GM18861 (cell line): ENCODE measurements around the gene HNRNPR.
"Not testable (repeated sequence)": the region's sequence is repeated elsewhere in the genome, so short reads cannot be mapped to it uniquely, and the experiment has no call there.

Experiments used
- ATAC-seq: cut with Tn5 transposase; IDR thresholded peaks from one replicate; pipeline ENCODE4 v1.9.1; 2021; ENCODE audit not compliant: unreplicated experiment

The HNRNPR gene

DNA sequence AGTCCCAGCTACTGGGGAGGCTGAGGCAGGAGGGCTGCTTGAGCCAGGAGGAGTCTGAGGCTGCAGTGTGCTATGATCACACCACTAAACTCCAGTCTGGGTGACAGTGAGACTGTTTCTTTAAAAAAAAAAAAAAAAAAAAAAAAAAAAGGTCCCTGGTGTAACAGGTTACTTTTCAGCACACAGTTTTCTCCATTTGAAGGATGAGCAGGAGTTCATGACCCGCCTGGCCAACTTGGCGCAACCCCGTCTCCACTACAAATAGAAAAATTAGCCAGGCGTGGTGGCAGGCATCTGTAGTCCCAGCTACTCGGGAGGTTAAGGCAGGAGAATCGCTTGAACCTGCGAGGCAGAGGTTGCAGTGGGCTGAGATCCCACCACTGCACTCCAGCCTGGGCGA lies 12.4 kb downstream of the HNRNPR start:
- no peak for ATAC-seq

DNA sequence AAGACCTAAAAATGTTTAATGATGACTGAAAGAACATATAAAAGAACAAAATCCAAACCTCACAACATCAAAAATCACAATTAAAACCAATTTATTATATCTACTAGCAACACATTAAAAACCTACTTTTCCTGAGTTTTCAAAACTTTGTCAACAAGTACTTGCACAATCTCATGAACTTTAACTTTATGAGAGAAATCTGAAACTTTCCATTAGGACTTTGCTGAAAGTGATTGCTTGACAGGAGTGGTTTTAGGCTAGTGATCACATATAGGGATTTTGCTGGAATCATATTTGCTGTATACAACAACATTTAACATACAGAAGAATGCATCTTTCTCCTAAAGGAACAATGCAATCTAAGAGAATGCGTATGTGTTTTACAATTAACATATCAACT lies 13.2 kb downstream of the HNRNPR start:
- ATAC-seq, result no peak

DNA sequence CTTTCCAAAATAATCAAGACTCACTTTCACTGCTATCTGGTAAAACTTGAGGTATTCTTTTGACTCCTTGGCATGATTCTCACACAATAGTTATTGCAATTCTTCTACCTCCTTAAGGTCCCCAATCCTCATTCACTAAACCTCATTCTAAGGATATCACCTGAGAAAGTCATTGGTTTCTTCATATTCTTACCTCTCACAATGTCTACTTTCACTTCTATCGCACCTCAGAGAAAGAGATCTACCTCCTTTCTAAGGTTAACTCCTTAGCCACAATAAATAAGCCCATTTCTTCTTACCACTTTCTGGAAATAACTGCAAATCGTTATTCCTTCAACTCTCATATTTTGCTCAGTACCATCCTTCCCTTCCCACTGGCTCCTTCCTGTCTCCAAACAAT lies 18.7 kb downstream of the HNRNPR start:
- no peak for ATAC-seq

DNA sequence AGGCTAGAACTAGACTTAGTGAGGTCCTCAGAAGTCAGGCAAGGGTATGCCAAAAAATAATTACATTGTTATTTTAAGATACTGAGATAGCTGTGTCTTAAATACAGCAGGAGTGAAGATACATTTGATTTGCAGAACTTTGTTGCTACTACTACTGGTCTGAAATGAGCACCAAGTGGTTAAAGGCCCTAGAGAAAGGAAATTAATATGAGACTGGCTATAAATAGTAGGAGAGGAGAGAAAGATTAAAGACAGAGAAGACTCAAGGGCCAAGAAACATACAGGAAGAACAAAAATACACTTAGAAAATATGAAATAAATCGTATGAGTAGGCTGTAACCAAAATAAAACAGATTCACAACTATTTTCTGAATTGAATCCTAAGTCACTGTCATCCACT lies 21.3 kb downstream of the HNRNPR start:
- no peak for ATAC-seq

DNA sequence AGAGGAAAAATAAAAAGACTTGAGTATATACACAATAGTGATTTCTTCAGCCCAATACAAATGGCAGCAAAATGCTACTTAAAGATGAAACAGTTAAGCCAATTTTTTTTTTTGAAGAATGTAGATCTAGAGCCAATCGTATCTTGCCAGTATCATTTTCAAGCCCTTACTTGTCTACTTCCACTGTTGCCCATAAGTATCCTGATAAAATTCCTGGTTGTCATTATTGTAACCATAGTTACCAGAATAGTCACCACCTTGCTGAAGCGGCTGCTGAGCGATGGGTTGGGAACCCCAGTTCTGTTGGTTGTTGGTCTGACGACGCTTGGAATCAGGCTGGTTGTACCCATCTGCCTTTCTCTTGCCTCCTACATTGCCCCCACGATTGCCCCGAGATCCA lies 33.8 kb downstream of the HNRNPR start:
- ATAC-seq, result not testable (repeated sequence)

DNA sequence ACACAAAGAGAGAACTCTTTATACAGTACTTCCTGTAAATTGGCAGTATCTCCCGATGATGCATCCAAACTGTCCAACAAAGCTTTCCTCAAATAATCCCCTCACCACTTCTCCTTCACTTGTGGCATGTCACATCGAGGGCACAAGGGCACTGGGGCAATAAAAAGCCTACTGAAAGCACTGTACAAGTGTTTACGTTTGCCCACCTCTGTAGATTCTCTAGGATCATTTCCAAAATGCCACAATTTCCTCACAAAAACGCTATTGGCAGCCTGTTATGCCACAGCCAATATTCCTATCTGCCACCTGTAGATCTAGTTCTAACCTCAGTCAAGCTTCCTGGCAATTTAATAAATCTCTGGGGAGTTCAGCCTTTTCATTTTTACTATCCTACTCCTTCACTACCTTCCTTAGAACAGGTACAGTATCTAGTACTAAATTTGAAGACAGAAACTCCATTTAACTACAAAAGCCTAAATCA lies 39.9 kb downstream of the HNRNPR start:
- ATAC-seq, result no peak

DNA sequence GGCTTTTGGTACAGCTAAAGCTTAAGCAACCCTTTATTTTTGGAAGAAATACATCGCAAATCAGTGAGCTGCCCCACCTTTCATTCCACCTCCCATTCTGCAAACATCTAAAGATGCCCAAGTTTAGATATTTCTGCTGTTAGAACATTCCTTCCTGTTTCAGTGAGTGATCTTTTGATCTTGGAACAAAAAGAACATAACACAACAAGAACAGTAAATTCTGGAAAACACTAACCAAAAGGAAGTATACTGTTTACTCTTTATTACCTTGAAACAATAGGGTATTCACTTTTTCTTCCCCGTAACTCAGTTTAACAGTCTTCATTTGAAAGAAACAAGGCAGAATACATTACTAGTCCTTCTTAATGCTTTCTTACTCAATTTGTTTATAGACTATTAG lies 40.6 kb downstream of the HNRNPR start:
- no peak for ATAC-seq

DNA sequence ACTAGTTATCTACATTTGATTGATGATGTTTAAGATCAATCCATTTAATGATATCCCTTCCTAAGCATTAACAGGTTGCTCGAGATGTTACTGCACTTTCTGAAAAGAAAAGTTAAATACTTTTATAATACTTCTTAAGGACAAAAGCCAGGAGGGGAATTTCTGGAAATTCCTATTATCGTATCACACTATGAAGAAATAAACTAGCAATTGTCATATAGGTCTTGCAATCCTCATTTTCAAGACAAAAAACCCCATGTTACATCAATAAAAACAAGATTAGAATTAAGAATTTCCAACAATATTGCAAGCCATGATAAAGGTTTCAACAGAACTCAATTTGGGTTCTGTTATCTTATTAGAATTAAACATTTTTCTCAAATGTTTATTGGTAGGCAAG lies 47.2 kb downstream of the HNRNPR start:
- no peak for ATAC-seq

DNA sequence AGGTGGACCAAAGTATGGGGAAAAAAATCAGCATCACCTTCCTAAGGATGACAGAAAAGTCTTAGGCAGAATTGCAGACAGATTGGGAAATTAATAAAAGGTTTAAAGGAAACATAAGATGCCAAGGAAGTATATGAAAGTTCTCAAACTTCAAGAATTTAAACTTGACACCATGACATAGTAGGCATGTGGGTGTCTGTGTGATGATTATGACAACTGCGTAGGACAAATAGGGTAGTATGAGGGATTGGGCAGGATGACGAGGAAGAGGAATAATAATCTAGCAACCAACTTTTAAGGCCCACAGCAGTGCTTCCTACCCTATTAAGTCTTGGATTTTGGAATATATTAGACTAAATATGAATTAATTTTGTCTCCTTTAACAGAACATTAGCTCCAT lies 52.4 kb downstream of the HNRNPR start:
- no peak for ATAC-seq

DNA sequence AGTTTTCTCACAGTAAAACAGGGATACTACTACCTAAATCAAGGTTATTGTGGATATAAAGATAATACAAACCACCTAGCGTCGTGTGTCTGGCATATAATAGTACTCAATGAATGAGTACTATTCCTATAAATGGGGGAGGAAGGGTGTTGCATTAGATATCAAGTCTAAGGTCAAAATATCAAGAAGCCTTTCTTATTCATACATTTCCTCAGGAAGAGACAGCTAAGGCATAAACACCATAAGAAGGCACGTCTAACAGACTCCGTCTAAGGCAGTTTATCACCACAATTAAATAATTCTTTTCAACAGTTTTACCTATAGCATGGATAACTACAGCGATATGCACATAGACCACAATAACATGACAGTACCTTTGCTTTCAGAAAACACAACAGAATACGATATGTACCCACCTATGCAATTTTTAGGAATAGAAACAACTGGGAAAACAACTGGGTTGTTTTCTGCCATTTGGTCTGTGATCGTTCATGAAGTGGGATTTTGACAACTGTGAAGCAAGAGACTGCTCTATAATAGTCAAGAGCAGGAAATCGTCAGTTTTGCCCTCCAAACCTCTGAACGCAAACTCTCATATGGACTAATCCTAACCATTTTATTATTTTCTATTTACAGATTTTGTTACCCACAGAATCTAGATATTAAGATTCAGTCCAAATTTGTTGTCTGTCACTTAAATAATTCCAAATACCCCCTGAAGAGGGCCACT lies 53.1 kb downstream of the HNRNPR start:
- no peak for ATAC-seq

DNA sequence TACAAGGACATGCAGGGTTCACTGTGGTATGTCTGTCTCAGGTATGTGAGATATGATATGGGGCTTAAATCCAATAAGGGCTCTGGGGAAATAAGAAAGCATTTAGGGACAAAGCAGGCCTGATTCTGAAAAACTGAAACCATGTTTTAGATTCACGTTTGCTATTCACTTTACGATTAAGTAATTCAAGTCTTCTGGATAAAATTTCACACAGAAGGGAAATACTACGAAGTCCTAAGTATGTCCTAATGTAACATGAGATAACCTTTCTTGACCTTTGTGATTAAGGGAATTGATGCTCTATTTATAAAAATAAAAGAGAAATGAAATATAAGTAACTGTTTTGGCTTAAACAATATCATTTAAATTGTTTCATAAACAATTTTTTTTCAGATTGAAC lies 55.4 kb downstream of the HNRNPR start:
- ATAC-seq, result no peak

DNA sequence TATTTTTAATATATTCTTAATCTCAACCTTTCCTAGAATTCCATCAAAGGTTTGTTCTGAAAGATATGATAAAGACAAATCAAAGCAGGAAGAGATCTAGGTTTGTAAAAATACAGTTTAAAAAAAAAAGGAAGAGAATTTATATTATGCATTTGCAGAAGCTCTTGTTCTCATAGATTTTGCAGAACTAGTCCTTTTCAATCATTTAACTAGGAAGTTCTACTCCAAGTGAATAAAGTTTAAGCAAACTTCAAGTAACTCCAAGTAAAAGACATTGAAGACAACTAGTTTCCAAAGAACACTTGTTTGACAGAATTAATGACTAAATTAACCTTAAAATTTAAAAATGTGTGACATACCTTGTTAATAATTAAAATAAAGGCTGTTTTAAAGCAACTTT lies 55.9 kb downstream of the HNRNPR start:
- ATAC-seq, result no peak

DNA sequence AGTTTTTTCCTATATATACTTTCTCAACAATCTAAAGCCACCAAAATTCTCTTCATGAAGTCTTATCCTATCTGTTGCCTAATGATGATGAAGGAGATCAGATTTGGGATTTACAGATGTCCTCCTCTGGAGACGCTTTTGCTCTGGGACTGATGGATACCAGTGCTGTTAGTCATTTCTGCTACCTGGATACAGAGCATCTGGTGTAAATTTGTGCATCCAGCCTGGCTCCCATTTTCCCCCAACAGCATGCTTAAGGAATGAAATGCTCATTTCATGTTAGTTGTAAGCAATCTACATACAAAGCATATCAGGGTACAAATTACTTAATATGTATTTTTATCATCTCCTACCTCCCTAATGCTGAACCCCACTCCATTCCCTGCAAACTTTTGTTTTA lies 57.7 kb downstream of the HNRNPR start:
- ATAC-seq, result no peak

DNA sequence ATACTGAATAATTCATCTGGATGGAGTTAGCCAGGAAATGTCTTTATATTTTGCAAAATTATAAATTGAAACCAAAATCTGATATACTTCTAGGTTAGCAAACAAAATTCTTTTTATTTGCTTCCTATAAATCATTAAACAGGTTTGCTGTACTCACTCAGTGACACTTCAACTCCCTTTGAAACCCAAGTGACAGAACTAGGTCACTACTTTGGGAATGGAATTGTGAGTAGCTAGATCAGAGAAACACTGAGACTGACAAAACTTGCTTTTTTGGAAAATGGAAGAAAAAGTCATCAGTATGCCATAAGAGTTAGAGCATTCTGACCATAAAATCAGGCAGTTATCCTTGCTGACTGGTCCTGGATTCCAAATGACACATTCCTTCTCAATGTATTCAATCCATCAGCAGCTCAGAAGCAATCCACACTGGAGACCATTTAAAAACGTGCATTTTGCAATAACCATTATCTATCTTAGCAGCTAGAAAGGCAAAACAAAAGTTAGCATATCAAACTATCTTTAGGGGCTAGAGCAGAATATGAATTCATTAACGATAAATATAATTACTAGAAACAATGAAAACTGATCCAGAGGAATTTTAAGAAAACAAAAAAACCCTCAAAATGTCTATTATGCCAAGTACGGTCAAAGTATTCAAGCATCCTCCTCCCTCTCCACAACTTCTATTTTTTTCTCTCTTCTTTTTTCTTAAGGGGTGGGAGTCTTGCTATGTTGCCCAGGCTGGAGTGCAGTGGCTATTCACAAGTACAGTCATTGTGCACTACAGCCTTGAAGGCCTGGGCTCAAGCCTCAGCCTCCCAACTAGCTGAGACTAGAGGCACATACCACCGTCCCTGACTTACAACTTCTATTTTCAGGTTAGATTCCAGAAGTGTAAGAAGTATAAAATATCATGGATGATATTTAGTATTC lies 60.1 kb downstream of the HNRNPR start:
- no peak for ATAC-seq

DNA sequence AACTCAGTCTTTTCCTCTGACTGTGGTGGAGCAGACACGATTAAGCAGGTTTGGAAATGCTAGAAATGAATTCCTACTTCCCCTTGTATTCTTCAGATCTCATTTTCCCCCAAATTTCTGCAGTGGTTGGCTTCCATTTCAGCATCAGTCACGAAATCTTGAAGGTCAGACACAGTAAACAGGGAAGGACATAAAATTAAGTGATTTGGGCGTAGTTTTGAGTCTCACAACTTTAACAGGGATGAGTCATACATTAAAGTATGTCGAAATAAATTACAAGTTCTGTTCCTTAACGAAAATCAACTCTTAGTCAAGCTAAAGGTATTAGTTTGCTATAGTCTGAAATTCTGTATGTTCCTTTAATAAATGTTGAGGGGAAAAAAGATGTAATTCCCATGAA lies 61.1 kb downstream of the HNRNPR start:
- no peak for ATAC-seq

DNA sequence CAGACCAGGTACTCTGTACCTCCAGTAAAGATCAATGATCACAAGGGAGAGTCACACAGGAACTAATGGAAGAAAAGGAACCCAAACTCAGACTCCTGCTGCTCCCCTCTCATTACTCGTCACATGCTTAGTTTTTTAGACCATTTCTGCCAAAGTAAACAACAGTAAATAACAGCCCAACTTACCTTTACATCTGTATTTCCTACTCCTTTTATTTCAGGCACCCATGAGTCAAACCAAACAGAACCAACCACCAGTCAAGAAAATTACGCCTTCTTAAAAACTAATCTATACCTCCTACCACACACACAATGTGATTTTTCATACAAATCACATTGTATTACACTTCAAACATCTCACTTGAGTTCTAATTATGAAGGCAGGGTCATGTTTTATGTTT lies 65.4 kb downstream of the HNRNPR start:
- ATAC-seq, result no peak

DNA sequence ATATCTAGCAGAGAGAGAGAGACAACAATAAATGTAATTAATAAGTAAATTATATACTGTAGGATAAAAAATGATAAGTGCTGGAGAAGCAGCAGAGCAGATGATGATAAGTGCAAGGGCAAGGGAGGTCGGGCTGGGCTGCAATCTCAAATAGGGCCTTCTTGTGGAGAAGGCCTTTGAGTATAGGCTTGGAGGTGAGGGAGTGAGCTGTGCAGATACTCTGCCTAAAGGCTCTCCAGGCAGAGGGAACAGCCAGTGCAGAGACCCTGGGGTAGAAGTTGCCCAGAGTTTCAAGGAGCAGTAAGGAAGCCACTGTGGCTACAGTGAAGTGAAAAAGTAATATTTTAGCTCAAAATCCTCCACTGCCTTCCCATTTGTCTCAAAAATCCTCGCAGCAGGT lies 67.6 kb downstream of the HNRNPR start:
- ATAC-seq, result no peak

DNA sequence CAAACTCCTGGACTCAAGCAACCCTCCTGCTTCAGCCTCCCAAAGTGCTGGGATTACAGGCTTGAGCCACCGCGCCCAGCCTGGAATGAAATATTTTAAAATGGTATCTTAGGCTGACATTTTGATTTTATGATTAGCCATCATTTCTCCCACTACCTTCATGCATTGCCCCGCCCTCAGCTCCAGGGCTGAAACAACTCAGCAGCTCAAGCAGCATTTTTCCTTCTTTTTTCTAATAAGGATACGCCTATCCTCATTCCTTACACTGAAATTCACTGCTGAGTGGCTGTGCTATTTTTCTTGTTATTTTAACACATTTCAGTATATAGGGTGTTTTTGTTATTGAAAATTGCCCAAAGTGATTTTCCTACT lies 70.0 kb downstream of the HNRNPR start:
- ATAC-seq, result no peak

DNA sequence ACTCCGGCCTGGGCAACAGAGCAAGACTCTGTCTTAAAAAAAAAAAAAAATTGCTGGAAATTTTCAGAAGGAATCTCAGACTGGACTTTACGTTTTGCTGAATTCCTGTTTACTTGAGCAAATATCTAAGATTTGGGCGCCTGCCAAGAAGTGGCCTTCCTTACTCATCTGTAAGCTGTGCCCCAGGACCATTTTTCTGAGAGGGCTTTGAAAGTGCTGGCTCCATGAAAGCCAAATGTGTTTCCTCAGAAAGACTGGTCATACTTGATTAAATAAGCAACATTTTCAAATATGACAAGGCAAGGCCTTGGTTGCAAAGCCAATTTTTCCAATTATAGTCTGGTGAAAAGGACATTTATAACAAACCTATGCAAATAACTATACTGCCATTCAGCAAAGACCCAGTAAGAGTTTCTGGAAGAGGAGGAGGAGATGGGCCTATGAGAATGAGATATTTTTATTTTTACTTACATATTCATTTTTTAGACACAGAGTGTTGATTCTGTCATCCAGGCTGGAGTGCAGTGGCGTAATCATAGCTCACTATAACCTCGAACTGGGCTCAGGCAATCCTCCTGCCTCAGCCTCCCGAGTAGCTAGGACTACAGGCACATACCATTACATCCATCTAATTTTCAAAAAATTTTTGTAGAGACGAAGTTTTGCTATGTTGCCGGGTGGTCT lies 70.5 kb downstream of the HNRNPR start:
- no peak for ATAC-seq

DNA sequence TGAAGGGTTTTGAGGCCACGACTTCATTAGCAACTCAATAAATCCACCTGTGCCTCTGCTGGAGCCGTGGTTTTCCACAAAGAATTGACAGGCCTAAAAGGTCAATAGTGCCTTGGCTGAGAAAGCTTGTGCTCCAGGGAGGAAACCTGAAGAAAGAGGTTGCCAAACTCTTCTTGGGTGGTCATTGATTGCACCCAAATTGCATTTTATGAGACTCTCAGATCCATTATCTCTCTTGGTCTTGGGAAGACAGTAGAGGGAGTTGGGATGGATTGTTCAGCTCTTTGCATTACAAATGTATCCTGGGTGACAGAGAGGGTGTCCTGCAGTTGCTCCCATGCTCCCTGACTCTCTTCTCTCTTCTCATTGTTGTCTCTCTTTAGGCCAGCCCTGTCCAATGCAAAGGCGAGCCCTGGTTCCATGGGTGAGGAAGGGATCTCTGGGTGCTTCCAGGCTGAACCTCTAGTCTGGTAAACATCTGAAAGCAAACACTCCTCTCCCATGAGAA lies 80.7 kb downstream of the HNRNPR start:
- ATAC-seq, result no peak

DNA sequence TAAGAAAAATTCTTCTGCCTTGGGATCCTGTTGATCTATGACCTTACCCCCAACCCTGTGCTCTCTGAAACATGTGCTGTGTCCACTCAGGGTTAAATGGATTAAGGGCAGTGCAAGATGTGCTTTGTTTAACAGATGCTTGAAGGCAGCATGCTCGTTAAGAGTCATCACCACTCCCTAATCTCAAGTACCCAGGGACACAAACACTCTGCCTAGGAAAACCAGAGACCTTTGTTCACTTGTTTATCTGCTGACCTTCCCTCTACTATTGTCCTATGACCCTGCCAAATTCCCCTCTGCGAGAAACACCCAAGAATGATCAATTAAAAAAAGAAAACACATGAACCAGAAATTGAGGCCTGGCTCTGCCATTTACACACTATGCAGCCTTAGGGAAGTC lies 86.0 kb downstream of the HNRNPR start:
- not testable (repeated sequence) for ATAC-seq
